A549 treated with DMSO at 1 μM for 4 hours (cell line): ENCODE data around the gene SEMA4F. TPM values are rescaled to one million over a fixed set of nuclear protein-coding genes. Genes with fewer than 3 reads are reported as not detected.

Source experiments
- total RNA-seq: library from RNA; stranded (reverse); fragments of 200-300 nt; extraction: Qiagen RNA extraction; gene quantifications from 5 replicates; pipeline ENCODE4 v1.2.3, GENCODE V29; 2022; ENCODE audit warnings: low read depth

SEMA4F gene, protein sequence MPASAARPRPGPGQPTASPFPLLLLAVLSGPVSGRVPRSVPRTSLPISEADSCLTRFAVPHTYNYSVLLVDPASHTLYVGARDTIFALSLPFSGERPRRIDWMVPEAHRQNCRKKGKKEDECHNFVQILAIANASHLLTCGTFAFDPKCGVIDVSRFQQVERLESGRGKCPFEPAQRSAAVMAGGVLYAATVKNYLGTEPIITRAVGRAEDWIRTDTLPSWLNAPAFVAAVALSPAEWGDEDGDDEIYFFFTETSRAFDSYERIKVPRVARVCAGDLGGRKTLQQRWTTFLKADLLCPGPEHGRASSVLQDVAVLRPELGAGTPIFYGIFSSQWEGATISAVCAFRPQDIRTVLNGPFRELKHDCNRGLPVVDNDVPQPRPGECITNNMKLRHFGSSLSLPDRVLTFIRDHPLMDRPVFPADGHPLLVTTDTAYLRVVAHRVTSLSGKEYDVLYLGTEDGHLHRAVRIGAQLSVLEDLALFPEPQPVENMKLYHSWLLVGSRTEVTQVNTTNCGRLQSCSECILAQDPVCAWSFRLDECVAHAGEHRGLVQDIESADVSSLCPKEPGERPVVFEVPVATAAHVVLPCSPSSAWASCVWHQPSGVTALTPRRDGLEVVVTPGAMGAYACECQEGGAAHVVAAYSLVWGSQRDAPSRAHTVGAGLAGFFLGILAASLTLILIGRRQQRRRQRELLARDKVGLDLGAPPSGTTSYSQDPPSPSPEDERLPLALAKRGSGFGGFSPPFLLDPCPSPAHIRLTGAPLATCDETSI
- 8.6 to 13.7 TPM (median 11.2 TPM) in 5 replicates for total RNA-seq

DNA sequence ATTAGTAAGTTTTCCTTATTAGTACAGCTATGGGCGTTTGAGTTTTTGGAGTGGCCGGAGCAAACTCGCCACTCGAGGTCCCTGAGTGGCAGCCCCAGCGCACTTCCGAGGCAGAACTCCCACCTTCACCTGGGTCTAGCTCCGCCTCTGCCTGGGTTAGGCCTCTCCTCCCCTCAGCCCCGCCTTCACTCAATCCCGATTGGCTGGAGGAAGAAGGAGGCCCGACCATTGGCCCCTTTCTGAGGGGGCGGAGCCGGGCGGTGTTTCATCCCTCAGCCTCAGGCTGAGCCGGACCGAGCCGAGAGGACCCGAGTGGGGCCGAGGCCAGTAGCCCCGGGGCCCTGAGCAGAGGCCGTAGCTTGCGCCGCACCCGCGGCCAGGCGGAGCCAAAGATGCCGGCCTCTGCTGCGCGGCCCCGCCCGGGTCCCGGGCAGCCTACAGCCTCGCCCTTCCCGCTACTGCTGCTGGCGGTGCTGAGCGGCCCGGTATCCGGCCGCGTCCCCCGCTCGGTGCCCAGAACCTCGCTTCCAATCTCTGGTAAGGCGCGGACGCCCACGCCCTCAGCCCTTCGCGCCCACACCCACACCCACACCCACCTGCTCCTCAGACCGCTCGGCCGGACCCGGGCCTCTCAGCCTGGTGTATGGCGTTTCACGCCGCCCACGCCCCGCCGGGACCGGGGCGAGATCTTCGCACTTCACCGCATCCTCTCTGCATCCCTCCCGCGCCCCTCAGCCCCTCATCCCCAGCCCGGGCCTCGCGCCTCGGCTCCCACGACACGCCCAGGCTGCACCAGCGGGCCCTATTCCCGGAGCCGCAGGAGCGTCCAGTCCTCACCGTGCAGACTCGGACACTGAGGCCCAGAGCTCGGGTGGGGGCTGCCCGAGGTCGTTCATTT is at the start of gene SEMA4F:
SEMA4F (plus strand) TSS at position 263 of the 898 bp plus-strand sequence; CDS start at position 393, 130 bp downstream.

DNA sequence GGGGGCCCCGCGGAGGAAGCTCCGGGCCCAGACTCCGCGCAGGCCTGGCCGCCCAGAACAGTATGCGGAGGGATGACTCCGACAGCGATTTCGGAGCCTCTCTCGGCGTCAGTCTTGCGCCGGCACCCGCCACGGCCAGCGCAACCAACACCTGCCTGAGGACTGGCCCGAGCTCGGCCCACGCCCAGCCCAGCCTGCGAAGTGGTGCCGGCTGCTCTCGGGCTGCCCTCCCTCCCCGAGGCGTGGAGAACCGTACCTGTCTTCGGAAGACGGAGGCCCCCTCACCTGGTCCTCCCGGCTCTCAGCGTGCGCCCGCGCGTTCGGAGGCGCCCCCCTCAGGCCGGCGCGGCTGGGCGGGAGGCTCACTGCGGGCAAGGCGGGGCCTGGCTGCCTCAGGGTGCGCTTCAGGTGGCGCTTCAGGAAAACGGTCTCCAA is 6.0 kb upstream of the SEMA4F start, which contains the start of gene M1AP:
M1AP (minus strand) TSS at position 322 of the 435 bp plus-strand sequence. CDS start 8,055 bp downstream, outside the sequence.

Other genes with a start within 250 kb of the SEMA4F start
- 3.2 to 4.4 TPM (median 3.2 TPM) in 5 replicates for gene C2orf81, start 232.6 kb upstream of the SEMA4F start, total RNA-seq
- gene WDR54, start 232.5 kb upstream of the SEMA4F start, total RNA-seq: 77.2 to 88.4 TPM (median 80.7 TPM) in 5 replicates
- gene RTKN, start 212.3 kb upstream of the SEMA4F start, total RNA-seq: 19.2 to 28.0 TPM (median 20.7 TPM) in 5 replicates
- gene INO80B, start 199.2 kb upstream of the SEMA4F start, total RNA-seq: 39.5 to 51.7 TPM (median 48.4 TPM) in 5 replicates
- 52.9 to 81.9 TPM (median 75.1 TPM) in 5 replicates for gene WBP1, start 195.8 kb upstream of the SEMA4F start, total RNA-seq
- 37.8 to 51.9 TPM (median 50.9 TPM) in 5 replicates for gene MOGS, start 188.9 kb upstream of the SEMA4F start, total RNA-seq
- 105 to 147 TPM (median 128 TPM) in 5 replicates for gene MRPL53, start 181.6 kb upstream of the SEMA4F start, total RNA-seq
- gene CCDC142, start 171.2 kb upstream of the SEMA4F start, total RNA-seq: 10.8 to 16.3 TPM (median 14.3 TPM) in 5 replicates
- gene TTC31, start 171.2 kb upstream of the SEMA4F start, total RNA-seq: 14.8 to 19.3 TPM (median 17.3 TPM) in 5 replicates
- gene LBX2, start 154.6 kb upstream of the SEMA4F start, total RNA-seq: 3.5 to 4.6 TPM (median 4.1 TPM) in 5 replicates
- gene PCGF1, start 146.6 kb upstream of the SEMA4F start, total RNA-seq: 28.2 to 39.3 TPM (median 31.9 TPM) in 5 replicates
- gene TLX2, start 139.8 kb upstream of the SEMA4F start, total RNA-seq: 0.14 to 0.43 TPM (median 0.25 TPM) in 5 replicates
- 0.08 to 0.12 TPM (median 0.11 TPM) in 3 of 5 replicates, not detected in the others for gene DQX1, start 128.0 kb upstream of the SEMA4F start, total RNA-seq
- gene AUP1, start 124.5 kb upstream of the SEMA4F start, total RNA-seq: 194 to 263 TPM (median 239 TPM) in 5 replicates
- gene HTRA2, start 124.3 kb upstream of the SEMA4F start, total RNA-seq: 31.5 to 42.2 TPM (median 38.3 TPM) in 5 replicates
- gene LOXL3, start 100.3 kb upstream of the SEMA4F start, total RNA-seq: 0.25 to 0.55 TPM (median 0.40 TPM) in 5 replicates
- 4.0 to 5.6 TPM (median 4.9 TPM) in 5 replicates for gene DOK1, start 99.5 kb upstream of the SEMA4F start, total RNA-seq
- gene M1AP, start 5.9 kb upstream of the SEMA4F start, total RNA-seq: not detected in 5 replicates
- gene HK2, start 179.9 kb downstream of the SEMA4F start, total RNA-seq: 1.2 to 2.3 TPM (median 1.3 TPM) in 5 replicates